ENCODE results near the gene R3HDM2. TPM values are rescaled to one million over a fixed set of nuclear protein-coding genes. Genes with fewer than 3 reads are reported as not detected.

R3HDM2 gene
- total and polyA plus RNA-seq, 4 donors, result 7.4 to 28.9 (median 15.1) TPM

DNA sequence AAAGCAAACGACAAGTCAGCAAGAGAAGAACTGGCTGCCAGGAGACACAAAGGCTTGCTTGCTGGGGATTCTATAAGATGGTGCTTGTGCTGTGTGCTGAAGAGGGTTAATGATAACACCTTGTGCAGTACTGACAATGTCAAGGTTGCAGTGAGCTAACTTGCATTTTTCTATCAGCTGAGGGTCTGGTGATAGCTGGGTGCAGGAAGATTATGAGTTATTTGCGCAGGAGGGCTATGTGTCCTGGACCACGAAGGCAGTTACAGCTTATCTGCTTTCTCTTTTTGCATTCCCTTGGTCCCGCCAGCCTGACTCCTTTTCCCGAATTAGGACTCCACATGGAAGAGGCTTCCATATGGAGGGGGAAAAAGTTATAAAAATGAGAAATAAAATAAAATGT, 42.4 kb downstream of the R3HDM2 start:
- no peaks in the 10 kb centered on the region for H3K27me3 ChIP-seq (ENCODE audit: control insufficient read depth in 4 of 4, insufficient read depth in 4 of 4, low read length in 3 of 4)
- WGBS, result 86% methylated on average over 5 of the region's 5 CpGs
- peaks cover 0 to 5% (median under 1%) of the 10 kb centered on the region in 4 donors for H3K4me1 ChIP-seq (ENCODE audit: control insufficient read depth in 4 of 4, insufficient read depth in 4 of 4, low read length in 3 of 4)
- H3K36me3 ChIP-seq (ENCODE audit: control insufficient read depth in 4 of 4, insufficient read depth in 3 of 4, low read depth in 1 of 4, low read length in 3 of 4), result peaks cover 4 to 20% (median 11%) of the 10 kb centered on the region in 4 donors
- H3K9me3 ChIP-seq (ENCODE audit: control insufficient read depth in 4 of 4, low read length in 3 of 4), result no peaks in the 10 kb centered on the region
- H3K27ac ChIP-seq (ENCODE audit: low read depth in 1 of 2, low read length in 2 of 2), result no peak overlapping the region
- no peak for DNase-seq (ENCODE audit: low spot score)
- H3K4me3 ChIP-seq (ENCODE audit: low read depth in 1 of 3, low read length in 3 of 3), result no peak overlapping the region
- no peak for TF ChIP-seq JUND (IDR thresholded peaks at IDR 0.05)
- no peak for TF ChIP-seq NR2F2 (IDR thresholded peaks at IDR 0.05)
- TF ChIP-seq RXRA (IDR thresholded peaks at IDR 0.05), result no peak
- TF ChIP-seq, protein P1, sequence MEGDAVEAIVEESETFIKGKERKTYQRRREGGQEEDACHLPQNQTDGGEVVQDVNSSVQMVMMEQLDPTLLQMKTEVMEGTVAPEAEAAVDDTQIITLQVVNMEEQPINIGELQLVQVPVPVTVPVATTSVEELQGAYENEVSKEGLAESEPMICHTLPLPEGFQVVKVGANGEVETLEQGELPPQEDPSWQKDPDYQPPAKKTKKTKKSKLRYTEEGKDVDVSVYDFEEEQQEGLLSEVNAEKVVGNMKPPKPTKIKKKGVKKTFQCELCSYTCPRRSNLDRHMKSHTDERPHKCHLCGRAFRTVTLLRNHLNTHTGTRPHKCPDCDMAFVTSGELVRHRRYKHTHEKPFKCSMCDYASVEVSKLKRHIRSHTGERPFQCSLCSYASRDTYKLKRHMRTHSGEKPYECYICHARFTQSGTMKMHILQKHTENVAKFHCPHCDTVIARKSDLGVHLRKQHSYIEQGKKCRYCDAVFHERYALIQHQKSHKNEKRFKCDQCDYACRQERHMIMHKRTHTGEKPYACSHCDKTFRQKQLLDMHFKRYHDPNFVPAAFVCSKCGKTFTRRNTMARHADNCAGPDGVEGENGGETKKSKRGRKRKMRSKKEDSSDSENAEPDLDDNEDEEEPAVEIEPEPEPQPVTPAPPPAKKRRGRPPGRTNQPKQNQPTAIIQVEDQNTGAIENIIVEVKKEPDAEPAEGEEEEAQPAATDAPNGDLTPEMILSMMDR (IDR thresholded peaks at IDR 0.05; ENCODE audit: low read depth, low read length, missing input control), result no peak
- TF ChIP-seq, protein P2, sequence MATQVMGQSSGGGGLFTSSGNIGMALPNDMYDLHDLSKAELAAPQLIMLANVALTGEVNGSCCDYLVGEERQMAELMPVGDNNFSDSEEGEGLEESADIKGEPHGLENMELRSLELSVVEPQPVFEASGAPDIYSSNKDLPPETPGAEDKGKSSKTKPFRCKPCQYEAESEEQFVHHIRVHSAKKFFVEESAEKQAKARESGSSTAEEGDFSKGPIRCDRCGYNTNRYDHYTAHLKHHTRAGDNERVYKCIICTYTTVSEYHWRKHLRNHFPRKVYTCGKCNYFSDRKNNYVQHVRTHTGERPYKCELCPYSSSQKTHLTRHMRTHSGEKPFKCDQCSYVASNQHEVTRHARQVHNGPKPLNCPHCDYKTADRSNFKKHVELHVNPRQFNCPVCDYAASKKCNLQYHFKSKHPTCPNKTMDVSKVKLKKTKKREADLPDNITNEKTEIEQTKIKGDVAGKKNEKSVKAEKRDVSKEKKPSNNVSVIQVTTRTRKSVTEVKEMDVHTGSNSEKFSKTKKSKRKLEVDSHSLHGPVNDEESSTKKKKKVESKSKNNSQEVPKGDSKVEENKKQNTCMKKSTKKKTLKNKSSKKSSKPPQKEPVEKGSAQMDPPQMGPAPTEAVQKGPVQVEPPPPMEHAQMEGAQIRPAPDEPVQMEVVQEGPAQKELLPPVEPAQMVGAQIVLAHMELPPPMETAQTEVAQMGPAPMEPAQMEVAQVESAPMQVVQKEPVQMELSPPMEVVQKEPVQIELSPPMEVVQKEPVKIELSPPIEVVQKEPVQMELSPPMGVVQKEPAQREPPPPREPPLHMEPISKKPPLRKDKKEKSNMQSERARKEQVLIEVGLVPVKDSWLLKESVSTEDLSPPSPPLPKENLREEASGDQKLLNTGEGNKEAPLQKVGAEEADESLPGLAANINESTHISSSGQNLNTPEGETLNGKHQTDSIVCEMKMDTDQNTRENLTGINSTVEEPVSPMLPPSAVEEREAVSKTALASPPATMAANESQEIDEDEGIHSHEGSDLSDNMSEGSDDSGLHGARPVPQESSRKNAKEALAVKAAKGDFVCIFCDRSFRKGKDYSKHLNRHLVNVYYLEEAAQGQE (IDR thresholded peaks at IDR 0.05), result no peak
- no peak for TF ChIP-seq RAD21 (IDR thresholded peaks at IDR 0.05)
- TF ChIP-seq TAF1 (conservative IDR thresholded peaks at IDR 0.05), result no peak
- no peak for TF ChIP-seq FOXA1 (IDR thresholded peaks at IDR 0.05)
- TF ChIP-seq SP1 (IDR thresholded peaks at IDR 0.05), result no peak
- no peak for TF ChIP-seq HNF4G (IDR thresholded peaks at IDR 0.05)
- TF ChIP-seq YY1 (IDR thresholded peaks at IDR 0.05), result no peak
- no peak for TF ChIP-seq FOXA2 (IDR thresholded peaks at IDR 0.05)
- TF ChIP-seq, protein P3, sequence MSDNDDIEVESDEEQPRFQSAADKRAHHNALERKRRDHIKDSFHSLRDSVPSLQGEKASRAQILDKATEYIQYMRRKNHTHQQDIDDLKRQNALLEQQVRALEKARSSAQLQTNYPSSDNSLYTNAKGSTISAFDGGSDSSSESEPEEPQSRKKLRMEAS (IDR thresholded peaks at IDR 0.05), result no peak
- TF ChIP-seq GABPA (IDR thresholded peaks at IDR 0.05 in 1 of 2, conservative IDR thresholded peaks at IDR 0.05 in 1 of 2), result no peak
- TF ChIP-seq, protein P4, sequence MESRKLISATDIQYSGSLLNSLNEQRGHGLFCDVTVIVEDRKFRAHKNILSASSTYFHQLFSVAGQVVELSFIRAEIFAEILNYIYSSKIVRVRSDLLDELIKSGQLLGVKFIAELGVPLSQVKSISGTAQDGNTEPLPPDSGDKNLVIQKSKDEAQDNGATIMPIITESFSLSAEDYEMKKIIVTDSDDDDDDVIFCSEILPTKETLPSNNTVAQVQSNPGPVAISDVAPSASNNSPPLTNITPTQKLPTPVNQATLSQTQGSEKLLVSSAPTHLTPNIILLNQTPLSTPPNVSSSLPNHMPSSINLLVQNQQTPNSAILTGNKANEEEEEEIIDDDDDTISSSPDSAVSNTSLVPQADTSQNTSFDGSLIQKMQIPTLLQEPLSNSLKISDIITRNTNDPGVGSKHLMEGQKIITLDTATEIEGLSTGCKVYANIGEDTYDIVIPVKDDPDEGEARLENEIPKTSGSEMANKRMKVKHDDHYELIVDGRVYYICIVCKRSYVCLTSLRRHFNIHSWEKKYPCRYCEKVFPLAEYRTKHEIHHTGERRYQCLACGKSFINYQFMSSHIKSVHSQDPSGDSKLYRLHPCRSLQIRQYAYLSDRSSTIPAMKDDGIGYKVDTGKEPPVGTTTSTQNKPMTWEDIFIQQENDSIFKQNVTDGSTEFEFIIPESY (IDR thresholded peaks at IDR 0.05), result no peak
- TF ChIP-seq, protein P5, sequence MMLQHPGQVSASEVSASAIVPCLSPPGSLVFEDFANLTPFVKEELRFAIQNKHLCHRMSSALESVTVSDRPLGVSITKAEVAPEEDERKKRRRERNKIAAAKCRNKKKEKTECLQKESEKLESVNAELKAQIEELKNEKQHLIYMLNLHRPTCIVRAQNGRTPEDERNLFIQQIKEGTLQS (IDR thresholded peaks at IDR 0.05), result no peak
- TF ChIP-seq HNF4A (conservative IDR thresholded peaks at IDR 0.05), result no peak
- TF ChIP-seq EGR1 (IDR thresholded peaks at IDR 0.05; ENCODE audit: low read depth in 2 of 2), result no peak
- no peak overlapping the region for H3K9ac ChIP-seq (ENCODE audit: low read depth in 1 of 2, low read length in 2 of 2)

Measured in liver (tissue), 9 donors.